H54 (cell line): Measurements from ENCODE around the gene RBMS1.

Experiments
- DNase-seq: peaks from one replicate; pipeline ENCODE4 v3.0.0; 2011; ENCODE audit warnings: low spot score, mixed read lengths; ENCODE audit not compliant: insufficient read length
- FAIRE-seq: peaks from 3 replicates; lab custom pipeline; 2011; peaks lifted over from hg19 to GRCh38; lab: Jason Lieb, UNC
- POLR2A ChIP-seq: IDR thresholded peaks from 2 replicates; pipeline ENCODE4 v1.6.1; 2011; ENCODE audit warnings: low read depth, mild to moderate bottlenecking, low read length

RBMS1 gene

DNA sequence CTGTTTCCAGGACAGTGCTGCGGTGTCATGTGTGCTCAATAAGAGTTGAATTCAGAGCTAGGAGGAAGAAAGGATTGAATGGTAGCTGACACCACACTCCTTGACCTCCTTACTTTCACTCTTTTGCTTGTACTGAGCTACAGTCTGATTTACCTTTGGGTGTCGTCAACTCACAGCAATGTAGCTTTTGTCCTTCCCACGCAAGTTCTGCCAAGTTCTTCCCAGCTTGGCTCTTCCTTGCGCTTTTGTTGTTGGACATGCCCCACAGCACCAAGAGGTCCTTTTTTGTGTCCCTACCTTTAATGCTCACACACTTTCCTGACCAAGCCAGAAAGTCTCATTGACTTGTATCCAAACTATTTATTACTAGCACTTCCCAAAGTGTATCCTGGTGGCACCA, 255.2 kb downstream of the RBMS1 start:
- FAIRE-seq (no peak), DNase-seq (no peak)
- TF ChIP-seq POLR2A: no peak

DNA sequence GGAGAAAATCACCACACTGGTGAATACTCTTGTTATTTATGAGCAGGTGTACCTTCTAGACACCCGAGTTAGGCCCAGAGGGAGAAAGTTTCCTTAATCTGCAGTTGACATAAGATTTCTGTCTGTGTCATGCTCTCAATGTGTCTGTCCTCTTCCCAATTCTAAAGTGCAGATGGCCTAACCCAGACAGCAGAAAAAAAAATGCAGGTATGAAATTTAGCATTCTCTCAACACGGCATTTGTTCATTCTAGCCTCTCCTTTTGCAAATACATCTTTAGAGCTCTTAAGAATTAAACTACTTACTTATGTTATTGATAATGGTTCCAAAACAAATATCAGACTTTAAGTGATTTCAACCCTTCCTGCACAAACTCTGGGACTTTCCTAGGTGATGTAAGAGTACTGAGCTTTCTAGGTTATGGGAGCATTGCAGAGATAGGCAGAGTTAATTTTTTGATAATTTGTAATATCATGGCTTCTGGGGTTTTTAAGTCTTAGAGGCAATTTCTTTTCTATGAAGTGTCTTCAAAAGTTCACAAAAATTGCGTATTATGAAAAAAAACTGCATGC, 260.6 kb downstream of the RBMS1 start:
- TF ChIP-seq POLR2A: no peak
- DNase-seq: no peak

GRCh38 chr2:160229591-160229990, 264.0 kb downstream of the RBMS1 start:
- DNase-seq: no peak
- no peak for FAIRE-seq
- no peak for TF ChIP-seq POLR2A

More for the DNA sequence above, 260.6 kb downstream of the RBMS1 start:
- FAIRE-seq: no peak

- no peak for TF ChIP-seq POLR2A
- peak; percentile 67 for FAIRE-seq
- no peak for DNase-seq
These were observed 265.3 kb downstream of the RBMS1 start for GRCh38 chr2:160228141-160228917.

- DNase-seq: no peak
These were observed 266.2 kb downstream of the RBMS1 start for GRCh38 chr2:160227293-160227915.

GRCh38 chr2:160226367-160226766, 267.2 kb downstream of the RBMS1 start:
- no peak for TF ChIP-seq POLR2A
- DNase-seq (no peak), FAIRE-seq (no peak)

More at GRCh38 chr2:160227293-160227915, 266.2 kb downstream of the RBMS1 start:
- no peak for TF ChIP-seq POLR2A
- no peak for FAIRE-seq

- FAIRE-seq: no peak
- no peak for TF ChIP-seq POLR2A
- DNase-seq: no peak
These were observed 267.9 kb downstream of the RBMS1 start for GRCh38 chr2:160225722-160226121.

- DNase-seq (no peak), FAIRE-seq (no peak)
- TF ChIP-seq POLR2A: no peak
These were observed 269.1 kb downstream of the RBMS1 start for GRCh38 chr2:160224507-160224906.

DNA sequence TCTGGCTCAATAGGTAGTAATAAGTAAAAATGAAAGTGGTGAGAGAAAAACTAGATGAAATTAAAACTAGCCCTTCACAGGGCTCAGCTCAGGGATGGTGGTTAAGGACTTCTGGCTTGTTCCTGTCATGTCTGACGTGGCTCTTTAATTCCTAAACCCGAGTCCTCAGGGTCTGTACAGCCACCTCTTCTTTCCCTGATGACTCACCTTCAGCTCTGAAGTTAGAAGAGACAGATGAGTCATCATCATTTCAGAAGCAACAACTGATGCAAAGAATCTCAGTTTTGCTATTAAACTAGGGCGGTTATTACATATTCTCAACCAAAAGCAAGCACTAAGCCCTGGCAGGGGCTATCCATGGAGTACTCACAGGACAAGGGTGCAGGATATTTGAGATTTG, 269.5 kb downstream of the RBMS1 start:
- TF ChIP-seq POLR2A: no peak
- FAIRE-seq (peak; percentile 41), DNase-seq (peak; percentile 62)

DNA sequence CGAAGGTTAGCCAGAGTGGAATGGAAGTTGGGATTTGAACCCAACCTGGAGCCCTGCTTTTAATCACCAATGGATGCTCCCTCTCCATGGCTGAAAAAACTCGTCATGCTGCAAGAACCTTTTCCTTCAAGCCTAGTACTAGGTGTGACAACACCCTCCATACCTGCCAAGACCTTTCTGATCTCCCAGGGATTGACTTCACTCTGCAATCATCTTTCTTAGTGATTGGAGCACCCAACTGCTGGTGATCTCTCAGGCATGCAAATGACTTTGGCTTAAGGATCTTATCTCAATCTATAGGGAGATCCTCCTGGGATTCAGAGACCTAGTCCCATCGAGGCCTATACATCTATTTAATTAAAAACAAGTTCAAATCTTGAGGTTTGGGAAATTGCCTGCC, 270.0 kb downstream of the RBMS1 start:
- no peak for TF ChIP-seq POLR2A
- no peak for DNase-seq
- FAIRE-seq: no peak

- DNase-seq (no peak), FAIRE-seq (no peak)
- TF ChIP-seq POLR2A: no peak
These were observed 270.9 kb downstream of the RBMS1 start for GRCh38 chr2:160222546-160223283.
